NCI-H524 treated with DMSO at 0.1 percent for 48 hours (cell line): ENCODE measurements around the gene DLG3.

Source experiments
- DNase-seq: peaks from one replicate; lab custom pipeline; 2025; lab: John Stamatoyannopoulos, UW

Gene DLG3

DNA sequence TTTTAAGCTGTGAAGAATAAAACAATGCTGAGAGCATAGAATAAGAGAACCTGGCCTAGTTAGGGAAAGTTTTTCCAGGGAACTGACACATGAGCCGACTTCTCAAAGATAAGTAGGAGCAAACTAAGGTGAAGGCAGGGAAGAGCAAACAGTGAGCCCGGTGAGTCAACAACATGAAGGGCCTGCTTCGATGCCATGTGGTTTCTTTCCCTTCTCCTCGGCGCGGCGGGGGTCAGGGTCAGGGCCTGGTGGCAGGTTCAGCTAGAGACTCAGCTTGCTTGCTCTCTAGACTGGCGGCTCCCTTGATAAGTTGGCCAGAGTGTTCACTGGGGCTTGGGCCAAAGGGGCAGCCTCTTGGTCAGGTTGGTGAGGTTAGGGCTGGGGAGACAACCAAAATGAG is 81.1 kb downstream of the DLG3 start:
- no peak for DNase-seq

DNA sequence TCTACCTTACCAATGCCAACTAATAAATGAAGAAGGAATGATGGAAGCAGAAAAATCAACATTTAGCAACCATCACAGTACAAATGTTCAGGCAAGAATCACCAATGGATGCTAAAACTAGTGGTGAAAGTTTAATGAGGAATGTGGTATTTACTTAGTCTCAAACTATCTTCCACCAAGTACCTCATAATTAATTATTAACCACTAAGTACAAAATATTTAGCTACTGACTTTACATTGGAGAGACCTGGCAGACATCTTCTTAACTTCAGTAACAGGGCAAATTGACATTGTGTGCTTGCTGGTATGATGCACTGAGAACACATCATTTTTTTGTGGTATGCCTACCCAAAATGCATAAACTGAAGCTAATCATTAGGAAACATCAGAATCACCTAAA is 82.4 kb downstream of the DLG3 start:
- no peak for DNase-seq

DNA sequence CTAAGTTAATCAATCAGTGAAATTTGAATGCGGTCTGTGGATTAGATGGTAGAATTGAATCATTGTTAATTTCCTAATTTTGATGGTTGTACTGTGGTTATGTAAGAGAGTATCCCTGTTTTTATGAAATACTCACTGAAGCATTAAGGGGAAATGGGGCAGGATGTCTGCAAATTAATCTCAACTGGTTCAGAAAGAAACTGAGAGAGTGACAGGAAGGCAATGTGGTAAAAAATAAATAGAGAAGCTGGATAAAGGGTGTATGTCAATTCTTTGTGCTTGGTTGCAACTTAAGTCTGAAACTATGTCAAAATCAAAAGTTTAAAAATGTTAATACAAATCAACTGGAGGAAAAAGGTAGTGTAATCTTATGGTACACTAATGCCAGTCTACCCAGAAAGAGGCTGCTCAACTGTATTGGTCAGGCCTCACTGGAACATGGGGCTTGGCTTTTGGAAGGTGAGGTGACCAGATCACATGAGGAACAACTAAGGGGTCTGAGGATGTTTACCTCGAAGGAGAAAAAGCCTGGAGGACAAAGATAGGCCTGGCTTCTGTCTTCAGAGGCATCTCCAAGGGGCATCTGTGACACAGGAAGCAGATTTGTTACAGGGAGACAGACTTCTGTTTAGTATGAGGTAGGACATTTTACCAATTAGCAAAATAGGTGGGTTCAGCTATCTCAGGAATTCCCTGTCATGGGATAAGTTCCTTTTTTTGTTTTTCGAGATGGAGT is 83.1 kb downstream of the DLG3 start:
- no peak for DNase-seq

DNA sequence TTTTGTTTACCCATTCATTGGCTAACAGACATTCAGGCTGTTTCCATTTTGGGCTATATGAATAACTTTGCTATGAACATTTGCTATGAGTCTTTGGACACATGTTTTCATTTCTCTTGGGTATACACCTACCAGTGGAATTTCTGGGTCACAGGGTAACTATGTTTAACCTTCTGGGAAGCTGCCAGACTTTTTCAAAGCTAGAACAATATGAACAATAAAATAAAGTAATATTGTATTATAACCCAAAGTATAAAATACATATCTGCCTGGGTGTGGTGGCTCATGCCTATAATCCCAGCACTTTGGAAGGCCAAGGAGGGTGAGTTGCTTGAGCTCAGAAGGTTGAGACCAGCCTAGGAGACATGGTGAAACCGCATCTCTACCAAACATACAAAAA is 90.6 kb downstream of the DLG3 start:
- DNase-seq = no peak

DNA sequence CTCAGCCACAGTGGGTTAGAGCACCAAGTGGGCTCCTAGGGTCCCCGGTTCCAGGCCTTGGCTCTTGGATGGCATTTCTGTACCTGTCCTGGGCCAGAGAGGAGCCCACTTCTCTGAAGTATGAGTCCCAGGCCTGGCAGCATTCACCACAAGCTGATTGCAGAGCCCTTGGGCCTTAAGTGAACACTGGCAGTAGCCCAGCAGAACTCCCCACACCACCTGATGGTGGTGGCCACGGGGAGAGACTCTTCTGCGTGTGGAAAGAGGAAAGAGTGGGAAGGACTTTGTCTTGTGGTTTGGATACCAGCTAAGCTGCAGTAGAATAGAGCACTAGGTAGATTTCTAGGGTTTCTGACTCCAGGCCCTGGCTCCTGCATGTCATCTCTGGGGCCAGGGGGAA is 104.8 kb downstream of the DLG3 start:
- no peak for DNase-seq

DNA sequence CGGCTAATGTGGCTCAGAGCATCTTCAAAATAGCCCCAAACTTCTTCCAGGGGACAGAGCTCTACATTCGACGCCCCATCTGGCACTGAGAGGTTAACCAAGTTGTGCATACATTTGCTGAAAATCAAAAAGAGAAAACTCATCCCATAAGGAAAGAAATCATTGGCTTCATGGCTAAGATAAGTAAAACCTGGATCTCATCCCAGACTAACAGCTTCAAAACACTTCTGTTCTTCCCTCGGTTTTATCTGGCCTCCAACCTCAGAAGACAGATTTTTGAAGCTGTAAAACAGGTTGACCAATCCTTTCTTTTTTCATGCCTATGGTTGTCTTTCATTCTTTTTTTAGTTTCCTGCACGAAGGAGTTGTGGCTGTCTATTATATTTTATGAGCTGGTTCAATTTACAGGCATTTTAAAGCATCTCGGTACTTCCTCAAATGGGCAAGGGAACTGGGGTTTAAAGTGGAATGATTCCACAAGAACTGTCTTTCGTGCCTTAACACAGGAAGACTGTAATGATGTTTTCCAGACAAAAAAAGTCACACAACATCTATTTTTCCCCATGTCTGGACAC is 107.6 kb downstream of the DLG3 start:
- no peak for DNase-seq

DNA sequence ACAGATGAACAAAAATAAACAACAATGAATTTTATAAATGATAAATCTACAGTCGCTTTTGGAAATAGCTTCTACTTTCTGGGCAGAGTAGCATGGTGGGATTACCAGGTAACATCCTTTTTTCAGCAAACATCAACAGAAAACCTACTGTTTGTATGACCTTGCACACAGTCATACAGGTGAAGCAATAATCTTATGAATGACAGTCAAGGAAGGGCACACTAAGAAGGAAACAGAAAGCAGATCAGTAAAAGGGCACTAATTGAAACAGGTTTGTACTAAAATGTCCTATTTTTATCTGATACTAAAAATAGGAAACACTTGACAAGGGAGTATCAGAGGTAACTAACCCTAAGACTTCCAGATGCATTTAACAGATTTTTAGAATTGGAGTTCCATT is 108.9 kb downstream of the DLG3 start:
- DNase-seq = no peak

DNA sequence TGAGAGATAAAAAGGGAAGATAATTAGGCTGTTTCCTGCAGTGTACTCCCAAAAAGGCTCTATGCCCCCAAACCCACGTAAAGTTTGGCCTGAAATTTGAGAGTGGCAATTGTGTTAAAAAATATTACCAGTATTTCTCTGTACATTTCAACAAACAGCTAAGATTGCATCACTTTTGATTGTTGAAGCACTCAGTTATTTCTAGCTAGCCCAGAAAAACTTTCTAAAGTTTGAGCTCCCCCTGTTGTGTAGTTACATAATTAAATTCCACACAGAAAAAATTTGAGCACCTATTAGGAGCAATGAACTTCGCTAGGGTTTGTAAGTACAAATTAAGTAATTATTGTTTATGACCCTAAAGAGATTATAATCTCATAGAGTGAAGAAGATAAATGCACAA is 109.4 kb downstream of the DLG3 start:
- no peak for DNase-seq

DNA sequence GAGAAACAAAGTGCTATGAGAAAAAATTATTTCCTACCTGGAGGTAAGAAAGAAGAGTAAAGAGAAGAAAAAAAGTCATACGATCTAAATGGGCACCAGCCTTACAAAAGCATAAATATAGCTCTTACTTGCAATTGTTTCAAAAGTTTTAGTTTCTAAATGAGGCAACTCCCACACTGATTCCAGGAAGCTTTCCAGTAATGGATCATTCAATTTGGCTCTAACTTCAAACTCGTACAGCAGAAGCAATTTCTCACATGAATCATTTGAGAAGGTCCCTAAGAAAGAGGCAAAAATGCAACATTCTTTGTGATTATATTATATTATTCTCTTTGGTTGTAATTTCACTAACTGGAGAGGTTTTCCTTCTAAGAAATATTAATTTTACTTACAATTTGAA is 109.9 kb downstream of the DLG3 start:
- no peak for DNase-seq

DNA sequence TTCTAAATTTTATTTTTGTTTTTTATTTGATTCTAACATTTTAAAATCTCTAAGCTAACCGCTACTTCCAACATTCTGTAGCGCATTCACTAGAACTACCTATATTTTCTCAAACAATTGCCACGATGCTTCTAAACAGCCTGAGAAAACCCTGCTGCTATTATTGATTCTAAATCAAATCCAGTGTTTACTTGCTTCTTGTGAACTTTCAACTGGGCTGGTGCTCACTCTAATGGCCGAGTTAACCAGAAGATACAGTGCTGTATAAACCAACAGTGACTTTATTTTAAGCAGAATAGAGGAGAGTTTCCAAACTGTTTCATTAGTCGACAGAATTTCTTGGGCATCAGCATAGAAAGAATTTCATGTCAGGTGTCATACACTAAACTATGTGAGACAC is 110.3 kb downstream of the DLG3 start:
- DNase-seq = no peak
